GM12891 (cell line): ENCODE results near the gene FANK1.
"Not testable (repeated sequence)": the region's sequence is repeated elsewhere in the genome, so short reads cannot be mapped to it uniquely, and the experiment has no call there.

Source experiments
- DNase-seq: peaks from one replicate; pipeline ENCODE4 v3.0.0; 2011; ENCODE audit warnings: low spot score; ENCODE audit not compliant: insufficient read length
- FAIRE-seq: peaks from 2 replicates; lab custom pipeline; 2011; peaks lifted over from hg19 to GRCh38; lab: Jason Lieb, UNC
- PAX5 ChIP-seq: IDR thresholded peaks from 2 replicates; pipeline ENCODE4 v1.6.1; 2011; ENCODE audit warnings: low read length, moderate library complexity, mild to moderate bottlenecking; ENCODE audit not compliant: insufficient read depth, severe bottlenecking
- POLR2A ChIP-seq: IDR thresholded peaks from 2 replicates; pipeline ENCODE4 v1.6.1; 2011; ENCODE audit warnings: low read depth, low read length, control low read depth
- POLR2AphosphoS5 ChIP-seq: IDR thresholded peaks from 2 replicates; pipeline ENCODE4 v1.6.1; 2011; ENCODE audit warnings: low read depth, low read length, control low read depth
- POU2F2 ChIP-seq: IDR thresholded peaks from 2 replicates; pipeline ENCODE4 v1.6.1; 2011; ENCODE audit warnings: low read depth, mild to moderate bottlenecking, control low read depth, low read length, moderate library complexity
- SPI1 ChIP-seq: IDR thresholded peaks from 2 replicates; pipeline ENCODE4 v1.6.1; 2011; ENCODE audit warnings: low read depth, low read length, control low read depth
- TAF1 ChIP-seq: IDR thresholded peaks from 2 replicates; pipeline ENCODE4 v1.6.1; 2011; ENCODE audit warnings: low read depth, low read length, control low read depth

FANK1 gene

DNA sequence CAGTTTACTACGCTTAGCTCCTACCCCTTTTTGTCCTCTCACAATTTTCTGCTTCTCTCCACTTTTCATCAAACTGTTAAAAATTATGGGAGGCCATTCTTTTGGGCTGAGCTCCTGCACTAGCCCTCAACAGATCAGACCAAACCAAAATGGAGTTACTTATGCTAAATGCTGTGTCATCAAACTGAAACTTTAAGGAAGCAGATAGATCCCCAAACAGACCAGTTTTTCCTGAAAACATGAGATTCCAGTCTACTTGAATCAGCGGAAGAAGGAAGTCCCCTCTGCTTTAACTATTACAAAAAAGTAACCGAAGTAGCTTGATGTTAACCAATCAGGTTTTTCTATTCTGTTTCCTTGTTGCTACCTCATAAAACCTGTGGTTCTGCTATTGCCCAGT lies 20.6 kb downstream of the FANK1 start:
- TF ChIP-seq POLR2A: no peak
- TF ChIP-seq POU2F2: no peak
- TF ChIP-seq TAF1: no peak
- no peak for TF ChIP-seq POLR2AphosphoS5
- no peak for TF ChIP-seq SPI1
- TF ChIP-seq PAX5: no peak
- no peak for DNase-seq
- no peak for FAIRE-seq

DNA sequence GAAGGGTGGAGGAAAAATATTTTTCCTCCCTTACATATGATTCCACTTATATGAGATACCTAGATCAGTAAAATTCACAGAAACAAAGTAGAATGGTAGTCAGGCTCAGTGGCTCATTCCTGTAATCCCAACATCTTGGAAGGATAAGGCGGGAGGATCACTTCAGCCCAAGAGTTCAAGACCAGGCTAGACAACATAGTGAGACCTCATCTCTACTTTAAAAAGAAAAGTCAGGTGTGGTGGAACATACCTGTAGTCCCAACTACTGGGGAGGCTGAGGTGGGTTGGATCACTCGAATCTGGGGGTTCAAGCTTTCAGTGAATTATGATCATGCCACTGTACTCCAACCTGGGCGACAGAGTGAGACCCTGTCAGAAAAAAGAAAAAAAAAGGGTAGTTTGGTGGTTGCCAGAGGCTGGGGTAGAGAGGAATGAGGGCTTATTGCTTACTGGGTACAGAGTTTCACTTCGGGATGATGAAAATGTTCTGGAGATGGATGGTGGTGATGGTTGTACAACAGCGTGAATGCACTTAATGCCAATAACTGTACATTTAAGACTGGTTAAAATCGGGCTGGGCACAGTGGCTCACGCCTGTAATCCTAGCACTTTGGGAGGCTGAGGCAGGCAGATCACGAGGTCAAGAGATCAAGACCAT lies 21.5 kb downstream of the FANK1 start:
- DNase-seq, FAIRE-seq: not testable (repeated sequence)

- DNase-seq, FAIRE-seq: not testable (repeated sequence)
Measured at GRCh38 chr10:125921643-125922306, 25.4 kb downstream of the FANK1 start.

- no peak for FAIRE-seq
- TF ChIP-seq POLR2A: no peak
- TF ChIP-seq SPI1: no peak
- no peak for TF ChIP-seq PAX5
- TF ChIP-seq POU2F2: no peak
- no peak for TF ChIP-seq POLR2AphosphoS5
- no peak for TF ChIP-seq TAF1
- no peak for DNase-seq
Measured at GRCh38 chr10:125925262-125925834, 29.0 kb downstream of the FANK1 start.

DNA sequence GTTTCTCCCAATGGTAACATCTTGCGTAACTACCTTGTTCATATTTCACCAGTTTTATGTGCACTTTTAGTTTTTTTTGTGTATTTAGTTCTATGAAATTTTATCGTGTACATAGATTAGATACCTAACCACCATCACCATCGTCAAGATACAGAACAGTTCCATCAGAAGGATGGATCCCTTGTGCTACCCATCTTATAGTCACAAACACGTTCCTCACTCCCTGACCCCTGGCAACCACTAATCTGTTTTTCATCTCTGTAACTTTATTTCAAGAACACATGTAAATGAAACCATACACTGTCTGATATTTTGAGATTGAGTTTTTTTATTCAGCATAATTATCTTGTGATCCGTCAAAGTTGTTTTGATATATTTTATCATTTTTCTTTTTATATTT lies 29.9 kb downstream of the FANK1 start:
- TF ChIP-seq TAF1 (no peak), POLR2A (no peak), POU2F2 (no peak), PAX5 (no peak), SPI1 (no peak), POLR2AphosphoS5 (no peak)
- FAIRE-seq: no peak

GRCh38 chr10:125927265-125927664 lies 30.9 kb downstream of the FANK1 start:
- DNase-seq, FAIRE-seq: not testable (repeated sequence)

More for the DNA sequence above, 29.9 kb downstream of the FANK1 start:
- no peak for DNase-seq

- DNase-seq (no peak), FAIRE-seq (no peak)
- TF ChIP-seq POU2F2 (no peak), POLR2AphosphoS5 (no peak), PAX5 (no peak), POLR2A (no peak), TAF1 (no peak), SPI1 (no peak)
Measured at GRCh38 chr10:125928928-125929585, 32.7 kb downstream of the FANK1 start.

GRCh38 chr10:125929618-125930017 lies 33.3 kb downstream of the FANK1 start:
- no peak for DNase-seq
- FAIRE-seq: no peak
- TF ChIP-seq POLR2AphosphoS5 (no peak), TAF1 (no peak), PAX5 (no peak), SPI1 (no peak), POU2F2 (no peak), POLR2A (no peak)

DNA sequence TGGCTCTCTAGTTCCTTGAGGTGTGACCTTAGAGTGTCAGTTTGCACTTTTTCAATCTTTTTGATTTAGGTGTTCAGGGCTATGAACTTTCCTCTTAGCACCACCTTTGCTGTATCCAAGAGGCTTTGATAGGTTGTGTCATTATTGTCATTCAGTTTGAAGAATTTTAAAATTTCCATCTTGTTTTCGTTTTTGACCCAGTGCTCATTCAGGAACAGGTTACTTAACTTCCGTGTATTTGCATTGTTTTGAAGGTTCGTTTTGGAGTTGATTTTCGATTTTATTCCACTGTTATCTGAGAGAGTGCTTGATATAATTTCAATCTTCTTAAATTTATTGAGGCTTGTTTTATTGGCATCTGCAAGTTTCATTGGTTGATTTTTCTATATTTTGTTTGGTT lies 37.3 kb downstream of the FANK1 start:
- FAIRE-seq (no peak), DNase-seq (no peak)
- TF ChIP-seq POLR2AphosphoS5 (no peak), SPI1 (no peak), TAF1 (no peak), POU2F2 (no peak), POLR2A (no peak), PAX5 (no peak)

GRCh38 chr10:125936331-125936730 lies 40.0 kb downstream of the FANK1 start:
- FAIRE-seq (no peak), DNase-seq (no peak)
- no peak for TF ChIP-seq POLR2A
- TF ChIP-seq TAF1: no peak
- no peak for TF ChIP-seq PAX5
- no peak for TF ChIP-seq SPI1
- TF ChIP-seq POLR2AphosphoS5: no peak
- TF ChIP-seq POU2F2: no peak
